Kidney (tissue), 14 donors: Measurements from ENCODE around the gene SLIT1. TPM values are rescaled to one million over a fixed set of nuclear protein-coding genes. Genes with fewer than 3 reads are reported as not detected.

ENCODE experiments used
- DNase-seq, 5 donors: peaks; one replicate each; pipeline ENCODE4 v3.0.0-alpha.2; 2013 to 2020
- FAIRE-seq: peaks from 2 replicates; lab custom pipeline; 2012; peaks lifted over from hg19 to GRCh38; lab: Jason Lieb, UNC
- H3K27ac ChIP-seq, 2 donors: one replicate each; pipeline ENCODE4 v1.7.0; 2013; ENCODE audit warnings: low read depth in 2 of 2, low read length in 2 of 2, inconsistent platforms in 1 of 2
- H3K27me3 ChIP-seq: one replicate; pipeline ENCODE4 v1.7.1; 2013; ENCODE audit warnings: low read length, inconsistent platforms; ENCODE audit not compliant: control insufficient read depth, insufficient read depth
- H3K36me3 ChIP-seq, 3 donors: one replicate each; pipeline versions ENCODE4 v1.7.0 to v1.7.1; 2013; ENCODE audit warnings: low read length in 3 of 3, control low read depth in 1 of 3, inconsistent platforms in 1 of 3; ENCODE audit not compliant: insufficient read depth in 3 of 3, control insufficient read depth in 2 of 3
- H3K4me1 ChIP-seq, 3 donors: one replicate each; pipeline versions ENCODE4 v1.7.0 to v1.7.1; 2013; ENCODE audit warnings: low read length in 3 of 3, inconsistent platforms in 1 of 3, low read depth in 1 of 3; ENCODE audit not compliant: control insufficient read depth in 2 of 3, insufficient read depth in 2 of 3
- H3K4me3 ChIP-seq, 3 donors: one replicate each; pipeline versions ENCODE4 v1.7.0 to v1.8.1; 2013; ENCODE audit warnings: low read length in 3 of 3, control low read depth in 1 of 3, inconsistent platforms in 1 of 3
- H3K9ac ChIP-seq, 3 donors: one replicate each; pipeline versions ENCODE4 v1.7.0 to v1.7.1; 2013; ENCODE audit warnings: low read length in 3 of 3, control low read depth in 1 of 3, inconsistent platforms in 1 of 3
- H3K9me3 ChIP-seq, 3 donors: one replicate each; pipeline versions ENCODE4 v1.7.0 to v1.7.1; 2013; ENCODE audit warnings: low read length in 3 of 3, control low read depth in 1 of 3, inconsistent platforms in 1 of 3; ENCODE audit not compliant: control insufficient read depth in 2 of 3, insufficient read depth in 1 of 3
- intact Hi-C: fragments of 100-400 bp; cut with DNase I; formaldehyde crosslinking; loops from one replicate; pipeline ENCODE4 v1.11.1; 2022
- polyA plus RNA-seq: library from polyadenylated mRNA; stranded (reverse); fragments of 350-450 nt; fragmentation: Illumina TruSeq; extraction: RNeasy Lipid Tissue Mini Kit (QIAGEN cat#74804); gene quantifications from one replicate; pipeline ENCODE4 v1.2.3, GENCODE V29; 2014; ENCODE audit warnings: low read depth, low replicate concordance; ENCODE audit not compliant: insufficient read depth
- total RNA-seq: library from RNA; stranded (reverse); fragmentation: NEBNext Ultra II Directional; extraction: Animal tissue kit (Norgen Biotek cat#: 25700); gene quantifications from one replicate; pipeline ENCODE4 v1.2.1, GENCODE V29; 2021
- TF ChIP-seq, protein P1 (sequence below): IDR thresholded peaks from 3 replicates; pipeline ENCODE4 v1.5.1; 2012; ENCODE audit warnings: mild to moderate bottlenecking, moderate library complexity, borderline replicate concordance; ENCODE audit not compliant: insufficient read depth; ENCODE audit errors: extremely low read depth
- donor health status: control.
- donor health status: control.
- donor health status: control.
- donor health status: control.
- donor health status: control.
- donor health status: DM: yes; HTN: yes; CAD: no.
- donor health status: Normal renal cell carcinoma (clear cell type).

SLIT1 gene
- total and polyA plus RNA-seq, 2 donors from 2014 or later, result 0.06 to 0.35 TPM

DNA sequence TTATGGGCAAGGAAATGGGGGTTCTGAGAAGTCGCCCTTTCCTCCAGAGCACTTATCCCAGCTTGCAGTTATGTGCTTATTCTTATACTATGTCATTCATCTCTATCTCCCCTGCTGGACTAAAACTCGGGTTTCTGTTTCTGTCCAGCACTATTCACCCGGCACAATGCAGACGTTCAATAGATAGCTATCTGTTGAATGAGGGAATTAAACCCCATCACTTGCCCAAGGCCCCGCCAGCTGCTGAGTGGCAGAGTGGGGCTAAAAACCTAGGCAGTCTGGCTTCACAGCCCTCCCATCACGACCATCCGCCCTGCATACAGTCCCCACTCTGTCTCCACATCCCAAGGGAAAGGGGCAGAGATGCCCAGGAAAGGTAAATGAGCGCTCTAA lies 5.4 kb downstream of the SLIT1 start:
- no peak overlapping the region for H3K9ac ChIP-seq
- H3K9me3 ChIP-seq, result no peaks in the 10 kb centered on the region
- H3K27ac ChIP-seq, result no peak overlapping the region
- no peak overlapping the region for H3K4me3 ChIP-seq
- FAIRE-seq (no peak), DNase-seq (peak in 1 of 5 donors; percentile 17)
- no peaks in the 10 kb centered on the region for H3K36me3 ChIP-seq
- TF ChIP-seq, protein P1, sequence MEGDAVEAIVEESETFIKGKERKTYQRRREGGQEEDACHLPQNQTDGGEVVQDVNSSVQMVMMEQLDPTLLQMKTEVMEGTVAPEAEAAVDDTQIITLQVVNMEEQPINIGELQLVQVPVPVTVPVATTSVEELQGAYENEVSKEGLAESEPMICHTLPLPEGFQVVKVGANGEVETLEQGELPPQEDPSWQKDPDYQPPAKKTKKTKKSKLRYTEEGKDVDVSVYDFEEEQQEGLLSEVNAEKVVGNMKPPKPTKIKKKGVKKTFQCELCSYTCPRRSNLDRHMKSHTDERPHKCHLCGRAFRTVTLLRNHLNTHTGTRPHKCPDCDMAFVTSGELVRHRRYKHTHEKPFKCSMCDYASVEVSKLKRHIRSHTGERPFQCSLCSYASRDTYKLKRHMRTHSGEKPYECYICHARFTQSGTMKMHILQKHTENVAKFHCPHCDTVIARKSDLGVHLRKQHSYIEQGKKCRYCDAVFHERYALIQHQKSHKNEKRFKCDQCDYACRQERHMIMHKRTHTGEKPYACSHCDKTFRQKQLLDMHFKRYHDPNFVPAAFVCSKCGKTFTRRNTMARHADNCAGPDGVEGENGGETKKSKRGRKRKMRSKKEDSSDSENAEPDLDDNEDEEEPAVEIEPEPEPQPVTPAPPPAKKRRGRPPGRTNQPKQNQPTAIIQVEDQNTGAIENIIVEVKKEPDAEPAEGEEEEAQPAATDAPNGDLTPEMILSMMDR, result no peak
- peaks cover 0 to 2% (median 0%) of the 10 kb centered on the region in 3 donors for H3K4me1 ChIP-seq
- H3K27me3 ChIP-seq, result peaks cover 4% of the 10 kb centered on the region
- intact Hi-C loops, result no loop called here

DNA sequence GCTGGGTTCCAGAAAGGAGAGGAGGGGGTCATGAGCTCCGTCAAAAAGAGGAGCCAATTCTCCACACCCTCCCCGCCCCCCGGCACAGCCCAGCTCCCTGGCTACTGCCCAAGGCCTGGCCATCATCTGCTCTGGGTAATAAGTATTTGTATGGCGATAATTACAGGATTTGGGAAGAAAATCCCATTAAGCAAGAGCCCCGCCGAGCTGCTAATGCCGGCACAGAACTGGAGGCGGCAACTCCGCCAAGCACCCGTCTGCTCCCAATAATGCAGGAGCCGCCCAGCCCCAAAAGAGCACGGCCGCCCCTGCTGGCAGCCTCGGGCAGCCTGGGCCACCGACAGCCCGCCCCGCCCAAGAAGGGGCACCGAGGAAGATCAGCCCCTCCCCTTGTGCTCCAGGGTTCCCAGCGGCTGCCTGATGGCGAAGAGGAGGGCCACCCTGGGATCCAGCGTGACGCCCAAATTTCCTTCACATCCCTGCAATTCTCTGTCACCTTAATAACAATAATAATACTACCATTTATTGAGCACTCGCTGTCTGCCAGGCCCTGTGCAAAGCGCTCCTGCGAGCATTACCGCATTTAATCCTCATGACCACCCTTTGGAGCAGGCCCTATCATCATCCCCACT lies 5.9 kb downstream of the SLIT1 start:
- TF ChIP-seq, protein P1, result no peak
- FAIRE-seq (no peak), DNase-seq (peak in 3 of 5 donors; percentile 43 to 53 (median 49))
- Histone ChIP-seq H3K27ac (no peak overlapping the region), H3K36me3 (no peaks in the 10 kb centered on the region), H3K27me3 (peaks cover 2% of the 10 kb centered on the region), H3K9ac (no peak overlapping the region), H3K4me3 (no peak overlapping the region), H3K4me1 (no peaks in the 10 kb centered on the region), H3K9me3 (no peaks in the 10 kb centered on the region)
- intact Hi-C loops, result no loop called here

DNA sequence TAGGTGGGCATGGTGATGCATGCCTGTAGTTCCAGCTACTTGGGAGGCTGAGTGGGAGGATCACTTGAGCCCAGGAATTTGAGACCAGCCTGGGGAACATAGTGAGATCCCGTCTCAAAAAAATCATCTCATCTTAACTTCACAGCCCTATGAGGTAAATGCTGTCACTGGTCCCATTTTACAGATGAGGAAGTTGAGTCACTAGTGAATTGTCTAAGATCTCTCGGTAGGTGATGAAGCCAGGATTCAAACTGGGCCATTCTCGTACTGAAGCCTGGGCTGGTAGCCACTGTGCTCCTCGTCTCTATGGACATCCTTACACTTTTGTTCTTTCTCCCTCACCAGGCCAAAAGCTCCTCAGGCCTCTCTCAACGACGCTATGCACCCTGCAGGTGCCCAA lies 6.4 kb downstream of the SLIT1 start:
- H3K4me3 ChIP-seq, result no peak overlapping the region
- no peaks in the 10 kb centered on the region for H3K36me3 ChIP-seq
- FAIRE-seq (no peak), DNase-seq (peak in 1 of 5 donors; percentile 18)
- no peaks in the 10 kb centered on the region for H3K9me3 ChIP-seq
- no peak overlapping the region for H3K9ac ChIP-seq
- no peaks in the 10 kb centered on the region for H3K4me1 ChIP-seq
- H3K27ac ChIP-seq, result no peak overlapping the region
- TF ChIP-seq, protein P1, result no peak
- no peaks in the 10 kb centered on the region for H3K27me3 ChIP-seq
- intact Hi-C loops, result no loop called here

DNA sequence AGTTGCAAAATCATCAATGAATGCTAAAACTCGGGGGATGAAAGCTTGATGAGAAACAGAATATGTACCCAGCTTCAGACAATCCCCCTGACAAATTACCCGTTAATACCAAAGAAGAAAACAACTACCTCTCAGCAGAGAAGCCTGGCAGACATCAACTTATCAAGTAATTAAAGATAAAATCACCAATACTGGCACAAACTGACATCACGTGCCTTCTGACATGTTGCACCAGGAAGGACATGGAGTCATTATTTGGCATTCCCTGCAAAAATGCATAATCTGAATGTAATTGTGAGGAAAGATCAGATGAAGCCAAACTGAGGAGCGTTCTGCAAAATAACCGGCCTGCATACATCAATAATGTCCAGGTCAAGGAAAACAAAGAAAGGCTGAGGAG lies 7.7 kb downstream of the SLIT1 start:
- H3K9me3 ChIP-seq, result no peaks in the 10 kb centered on the region
- H3K27me3 ChIP-seq, result no peaks in the 10 kb centered on the region
- FAIRE-seq, result no peak
- intact Hi-C loops, result no loop called here
- no peak overlapping the region for H3K27ac ChIP-seq
- DNase-seq, result no peak
- no peaks in the 10 kb centered on the region for H3K4me1 ChIP-seq
- no peaks in the 10 kb centered on the region for H3K36me3 ChIP-seq
- TF ChIP-seq, protein P1, result no peak
- H3K9ac ChIP-seq, result no peak overlapping the region
- no peak overlapping the region for H3K4me3 ChIP-seq
